Measurements from ENCODE around the gene TTC36. TPM values are rescaled to one million over a fixed set of nuclear protein-coding genes. Genes with fewer than 3 reads are reported as not detected.
"Not testable (repeated sequence)": the region's sequence is repeated elsewhere in the genome, so short reads cannot be mapped to it uniquely, and the experiment has no call there.

The TTC36 gene
- total RNA-seq, 4 donors from 2014 or later, result 0.55 to 3.8 TPM; not detected in 2

GRCh38 chr11:118552341-118552740 lies 25.1 kb downstream of the TTC36 start:
- no peaks in the 10 kb centered on the region for H3K9me3 ChIP-seq
- TF ChIP-seq POLR2A (IDR thresholded peaks at IDR 0.05), result no peak
- TF ChIP-seq, protein P1, sequence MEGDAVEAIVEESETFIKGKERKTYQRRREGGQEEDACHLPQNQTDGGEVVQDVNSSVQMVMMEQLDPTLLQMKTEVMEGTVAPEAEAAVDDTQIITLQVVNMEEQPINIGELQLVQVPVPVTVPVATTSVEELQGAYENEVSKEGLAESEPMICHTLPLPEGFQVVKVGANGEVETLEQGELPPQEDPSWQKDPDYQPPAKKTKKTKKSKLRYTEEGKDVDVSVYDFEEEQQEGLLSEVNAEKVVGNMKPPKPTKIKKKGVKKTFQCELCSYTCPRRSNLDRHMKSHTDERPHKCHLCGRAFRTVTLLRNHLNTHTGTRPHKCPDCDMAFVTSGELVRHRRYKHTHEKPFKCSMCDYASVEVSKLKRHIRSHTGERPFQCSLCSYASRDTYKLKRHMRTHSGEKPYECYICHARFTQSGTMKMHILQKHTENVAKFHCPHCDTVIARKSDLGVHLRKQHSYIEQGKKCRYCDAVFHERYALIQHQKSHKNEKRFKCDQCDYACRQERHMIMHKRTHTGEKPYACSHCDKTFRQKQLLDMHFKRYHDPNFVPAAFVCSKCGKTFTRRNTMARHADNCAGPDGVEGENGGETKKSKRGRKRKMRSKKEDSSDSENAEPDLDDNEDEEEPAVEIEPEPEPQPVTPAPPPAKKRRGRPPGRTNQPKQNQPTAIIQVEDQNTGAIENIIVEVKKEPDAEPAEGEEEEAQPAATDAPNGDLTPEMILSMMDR (IDR thresholded peaks at IDR 0.05 in 4 of 5, conservative IDR thresholded peaks at IDR 0.05 in 1 of 5), result no peak
- H3K4me1 ChIP-seq, result no peaks in the 10 kb centered on the region
- H3K36me3 ChIP-seq, result peaks cover 0 to 60% of the 10 kb centered on the region in 2 donors
- in situ Hi-C loops (cut with MboI; ENCODE audit: low sequenced_read_pairs in 4 of 4) (no loop called here), intact Hi-C loops (cut with DNase I; ENCODE audit: low total_unique reads) (no loop called here)
- no peaks in the 10 kb centered on the region for H3K27me3 ChIP-seq
- no peak overlapping the region for H3K27ac ChIP-seq
- no peak overlapping the region for H3K4me3 ChIP-seq
- DNase-seq, result no peak
- ATAC-seq, result no peak

DNA sequence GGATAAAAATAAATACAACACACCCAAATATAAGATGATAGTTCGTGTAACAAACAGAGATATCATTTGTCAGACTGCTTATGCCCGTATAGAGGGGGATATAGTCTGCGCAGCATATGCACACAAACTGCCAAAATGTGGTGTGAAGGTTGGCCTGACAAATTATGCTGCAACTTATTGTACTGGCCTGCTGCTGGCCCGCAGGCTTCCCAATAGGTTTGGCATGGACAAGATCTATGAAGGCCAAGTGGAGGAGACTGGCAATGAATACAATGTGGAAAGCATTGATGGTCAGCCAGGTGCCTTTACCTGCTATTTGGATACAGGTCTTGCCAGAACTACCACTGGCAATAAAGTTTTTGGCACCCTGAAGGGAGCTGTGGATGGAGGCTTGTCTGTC lies 33.5 kb downstream of the TTC36 start:
- in situ Hi-C loops (cut with MboI; ENCODE audit: low sequenced_read_pairs in 4 of 4) (no loop called here), intact Hi-C loops (cut with DNase I; ENCODE audit: low total_unique reads) (loop anchor here (10.0 kb wide), 1 partner anchor 416 kb away; no protein-coding TSS in a partner anchor)
- no peak for DNase-seq
- H3K9me3 ChIP-seq, result no peaks in the 10 kb centered on the region
- H3K4me1 ChIP-seq, result peaks cover 7% of the 10 kb centered on the region in 2 donors
- H3K27ac ChIP-seq, result no peak overlapping the region
- H3K4me3 ChIP-seq, result no peak overlapping the region
- TF ChIP-seq, protein P1 (IDR thresholded peaks at IDR 0.05 in 4 of 5, conservative IDR thresholded peaks at IDR 0.05 in 1 of 5), result no peak
- no peak for TF ChIP-seq POLR2A (IDR thresholded peaks at IDR 0.05)
- no peak for ATAC-seq
- H3K36me3 ChIP-seq, result peaks cover 0 to 40% of the 10 kb centered on the region in 2 donors
- H3K27me3 ChIP-seq, result no peaks in the 10 kb centered on the region

GRCh38 chr11:118565051-118565450 lies 37.8 kb downstream of the TTC36 start:
- in situ Hi-C loops (cut with MboI; ENCODE audit: low sequenced_read_pairs in 4 of 4), result no loop called here
- TF ChIP-seq, protein P1 (IDR thresholded peaks at IDR 0.05 in 4 of 5, conservative IDR thresholded peaks at IDR 0.05 in 1 of 5), result no peak
- no peak for TF ChIP-seq POLR2A (IDR thresholded peaks at IDR 0.05)
- Histone ChIP-seq H3K27ac (peak overlapping the region; percentile 38 to 85 (median 82)), H3K4me3 (peak overlapping the region; percentile 72 to 86 (median 78)), H3K4me1 (peaks cover 7% of the 10 kb centered on the region in 2 donors), H3K36me3 (peaks cover 0 to under 1% of the 10 kb centered on the region in 2 donors), H3K27me3 (no peaks in the 10 kb centered on the region), H3K9me3 (no peaks in the 10 kb centered on the region)
- no peak for ATAC-seq
- intact Hi-C loops (cut with DNase I; ENCODE audit: low total_unique reads), result loop anchor here (5.0 to 10.0 kb wide), 4 partner anchors 33 to 420 kb away; partner anchors contain the start of genes ATP5MG and TMEM25
- no peak for DNase-seq

GRCh38 chr11:118569670-118570069 lies 42.4 kb downstream of the TTC36 start:
- Histone ChIP-seq H3K27me3 (no peaks in the 10 kb centered on the region), H3K27ac (no peak overlapping the region), H3K4me1 (peaks cover 17 to 24% of the 10 kb centered on the region in 2 donors), H3K9me3 (no peaks in the 10 kb centered on the region), H3K4me3 (no peak overlapping the region), H3K36me3 (no peaks in the 10 kb centered on the region)
- intact Hi-C loops (cut with DNase I; ENCODE audit: low total_unique reads) (loop anchor here (5.0 to 10.0 kb wide), 4 partner anchors 37 to 425 kb away; partner anchors contain the start of genes ATP5MG and TMEM25), in situ Hi-C loops (cut with MboI; ENCODE audit: low sequenced_read_pairs in 4 of 4) (no loop called here)
- ATAC-seq, result no peak
- no peak for DNase-seq
- TF ChIP-seq, protein P1 (IDR thresholded peaks at IDR 0.05 in 4 of 5, conservative IDR thresholded peaks at IDR 0.05 in 1 of 5), result no peak
- no peak for TF ChIP-seq POLR2A (IDR thresholded peaks at IDR 0.05)

DNA sequence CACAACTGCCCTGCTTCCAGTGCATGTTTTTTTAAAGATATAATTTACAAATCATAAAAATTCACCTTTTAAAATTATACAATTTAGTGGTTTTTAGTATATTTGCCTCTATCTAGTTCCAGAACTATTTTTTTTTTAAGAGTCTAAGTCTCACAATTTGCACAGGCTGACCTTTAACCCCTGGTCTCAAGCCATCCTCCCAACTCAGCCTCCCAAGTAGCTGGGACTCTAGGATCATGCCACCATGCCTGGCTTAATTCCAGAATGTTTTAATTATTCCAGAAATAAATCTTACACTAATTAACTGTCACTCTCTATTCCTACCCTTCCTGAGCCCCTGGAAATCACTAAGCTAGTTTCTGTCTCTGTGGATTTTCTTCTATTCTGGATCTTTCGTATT lies 43.5 kb downstream of the TTC36 start:
- H3K27ac ChIP-seq, result peak overlapping the region in 1 of 4 donors; percentile 99
- TF ChIP-seq, protein P1 (IDR thresholded peaks at IDR 0.05 in 4 of 5, conservative IDR thresholded peaks at IDR 0.05 in 1 of 5), result no peak
- no peak for TF ChIP-seq POLR2A (IDR thresholded peaks at IDR 0.05)

DNA sequence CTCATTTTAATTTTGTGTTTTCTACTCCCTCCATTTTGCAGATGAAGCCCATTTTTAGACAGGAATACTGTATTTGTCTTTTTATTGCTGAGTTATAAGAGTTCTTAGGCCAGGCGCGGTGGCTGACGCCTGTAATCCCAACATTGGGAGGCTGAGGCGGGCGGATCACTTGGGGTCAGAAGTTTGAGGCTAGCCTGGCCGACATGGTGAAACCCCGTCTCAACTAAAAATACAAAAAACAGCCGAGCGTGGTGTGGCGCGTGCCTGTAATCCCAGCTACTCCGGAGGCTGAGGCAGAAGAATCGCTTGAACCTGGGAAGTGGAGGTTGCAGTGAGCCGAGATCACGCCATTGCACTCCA lies 44.4 kb downstream of the TTC36 start:
- H3K9me3 ChIP-seq; in situ Hi-C loops (cut with MboI; ENCODE audit: low sequenced_read_pairs in 4 of 4); H3K36me3 ChIP-seq; intact Hi-C loops (cut with DNase I; ENCODE audit: low total_unique reads); H3K27me3 ChIP-seq: not testable (repeated sequence)
- H3K4me1 ChIP-seq, result peaks cover 25 to 37% of the 10 kb centered on the region in 2 donors
- peak in 1 of 2 donors; percentile 25 for DNase-seq
- peak in 1 of 2 donors; percentile 26 for ATAC-seq
- H3K4me3 ChIP-seq, result peak overlapping the region; percentile 79 to 99 (median 99)
- peak overlapping the region; percentile 90 to 99 (median 99) for H3K27ac ChIP-seq

More for the DNA sequence above, 43.5 kb downstream of the TTC36 start:
- ATAC-seq (no peak), DNase-seq (no peak)
- no peaks in the 10 kb centered on the region for H3K9me3 ChIP-seq
- in situ Hi-C loops (cut with MboI; ENCODE audit: low sequenced_read_pairs in 4 of 4) (no loop called here), intact Hi-C loops (cut with DNase I; ENCODE audit: low total_unique reads) (no loop called here)
- no peaks in the 10 kb centered on the region for H3K36me3 ChIP-seq
- H3K4me3 ChIP-seq, result no peak overlapping the region
- peaks cover 21 to 29% of the 10 kb centered on the region in 2 donors for H3K4me1 ChIP-seq
- H3K27me3 ChIP-seq, result no peaks in the 10 kb centered on the region

Data from gastrocnemius medialis (tissue), 4 donors.